Measurements from ENCODE around the gene NUP160.
"Not testable (repeated sequence)": the region's sequence is repeated elsewhere in the genome, so short reads cannot be mapped to it uniquely, and the experiment has no call there.

The NUP160 gene

GRCh38 chr11:47870404-47870803 is 22.3 kb upstream of the NUP160 start:
- H3K4me3 Mint-ChIP-seq, result no peak overlapping the region
- H3K36me3 Mint-ChIP-seq (ENCODE audit: low read depth), result peaks cover 4% of the 10 kb centered on the region
- no peak for TF ChIP-seq CTCF (IDR thresholded peaks at IDR 0.05; ENCODE audit: unreplicated experiment in 3 of 3)
- H3K4me1 Mint-ChIP-seq, result no peaks in the 10 kb centered on the region
- H3K9me3 Mint-ChIP-seq, result peaks cover 8% of the 10 kb centered on the region
- no peak overlapping the region for H3K27ac Mint-ChIP-seq
- H3K27me3 Mint-ChIP-seq (ENCODE audit: low read depth), result no peaks in the 10 kb centered on the region

DNA sequence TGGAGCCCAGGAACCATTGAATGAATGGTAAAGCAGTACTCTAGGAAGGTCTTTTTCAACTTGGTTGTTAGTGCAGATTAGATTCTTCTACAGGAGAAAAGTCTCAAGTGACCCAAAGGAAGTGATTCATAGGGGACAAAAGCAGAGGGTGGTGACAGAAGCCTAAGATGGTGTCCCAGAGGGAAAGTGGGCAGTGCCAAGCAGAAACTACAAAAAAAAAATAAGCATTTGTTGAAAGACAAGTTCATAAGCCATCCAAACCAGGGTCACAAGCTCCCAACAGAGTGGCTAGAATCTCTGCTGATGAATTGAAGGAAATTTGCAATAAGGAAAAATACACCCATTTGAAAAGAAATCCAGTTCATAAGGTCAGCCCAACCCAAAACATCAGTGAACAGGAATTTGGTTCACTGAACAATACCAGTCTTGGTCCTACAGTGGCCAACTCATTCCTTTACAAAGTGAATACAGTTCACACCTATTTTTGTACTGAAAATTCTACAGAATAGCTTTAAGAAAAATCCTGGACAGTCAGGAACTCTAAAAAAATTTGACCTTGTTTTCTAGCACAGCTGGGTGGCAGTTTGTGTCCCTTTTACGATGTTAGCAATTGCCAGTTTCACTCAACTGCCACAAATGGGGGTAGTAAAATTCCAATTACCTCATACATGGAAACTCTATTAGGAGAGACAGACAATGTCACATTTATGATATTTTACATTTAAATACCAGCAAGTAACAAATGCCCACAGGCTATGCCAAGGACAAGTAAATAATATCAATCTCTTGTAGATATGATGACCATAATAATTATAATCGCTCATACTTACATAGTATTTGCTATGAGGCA is 21.6 kb upstream of the NUP160 start:
- Mint-ChIP-seq H3K36me3 (ENCODE audit: low read depth) (peaks cover 4% of the 10 kb centered on the region), H3K4me3 (no peak overlapping the region), H3K27ac (no peak overlapping the region), H3K4me1 (no peaks in the 10 kb centered on the region), H3K9me3 (peaks cover 7% of the 10 kb centered on the region), H3K27me3 (ENCODE audit: low read depth) (no peaks in the 10 kb centered on the region)
- no peak for TF ChIP-seq CTCF (IDR thresholded peaks at IDR 0.05; ENCODE audit: unreplicated experiment in 3 of 3)

GRCh38 chr11:47867823-47868222 is 19.7 kb upstream of the NUP160 start:
- Mint-ChIP-seq H3K27ac (no peak overlapping the region), H3K36me3 (ENCODE audit: low read depth) (no peaks in the 10 kb centered on the region), H3K27me3 (ENCODE audit: low read depth) (no peaks in the 10 kb centered on the region), H3K9me3 (peaks cover 4% of the 10 kb centered on the region), H3K4me3 (no peak overlapping the region), H3K4me1 (peaks cover 12% of the 10 kb centered on the region)
- no peak for TF ChIP-seq CTCF (IDR thresholded peaks at IDR 0.05; ENCODE audit: unreplicated experiment in 3 of 3)

DNA sequence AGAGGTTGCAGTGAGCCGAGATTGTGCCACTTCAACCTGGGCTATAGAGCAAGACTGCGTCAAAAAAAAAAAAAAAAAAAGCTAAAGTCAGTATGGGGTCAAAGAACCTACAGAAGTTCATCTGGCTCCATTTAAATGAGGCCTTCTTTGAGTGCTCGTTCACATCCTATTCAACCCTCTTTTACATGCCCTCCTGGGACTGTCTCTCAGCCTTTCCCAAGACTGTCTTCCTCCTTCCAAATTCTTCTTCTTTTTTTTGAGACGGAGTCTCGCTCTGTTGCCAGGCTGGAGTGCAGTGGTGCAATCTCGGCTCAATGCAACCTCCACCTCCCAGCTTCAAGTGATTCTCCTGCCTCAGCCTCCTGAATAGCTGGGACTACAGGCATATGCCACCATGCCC is 18.7 kb upstream of the NUP160 start:
- H3K4me3 Mint-ChIP-seq; H3K27me3 Mint-ChIP-seq (ENCODE audit: low read depth); H3K27ac Mint-ChIP-seq; H3K9me3 Mint-ChIP-seq; H3K36me3 Mint-ChIP-seq (ENCODE audit: low read depth): not testable (repeated sequence)
- H3K4me1 Mint-ChIP-seq, result peaks cover 12% of the 10 kb centered on the region

DNA sequence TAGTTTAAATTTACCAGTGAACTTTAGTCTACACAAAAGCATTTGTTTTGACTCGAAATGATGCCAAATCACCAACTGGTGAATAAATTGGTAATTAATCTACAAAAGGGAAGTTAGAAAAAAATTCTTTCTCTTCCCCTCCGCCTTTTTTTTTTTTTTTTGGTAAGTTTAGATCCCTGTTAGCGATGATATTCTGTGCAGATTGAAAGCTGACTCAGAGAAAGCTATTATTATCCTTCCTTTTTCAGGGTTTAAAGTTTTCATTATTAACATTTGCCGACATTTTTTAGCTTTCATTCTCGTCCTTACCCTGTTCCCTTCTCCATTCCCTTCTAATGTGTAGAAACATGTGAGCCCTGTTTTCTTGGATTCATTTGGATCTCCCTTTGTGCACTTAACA is 16.8 kb upstream of the NUP160 start:
- H3K27ac Mint-ChIP-seq, result no peak overlapping the region
- H3K4me1 Mint-ChIP-seq, result peaks cover 12% of the 10 kb centered on the region
- H3K9me3 Mint-ChIP-seq, result no peaks in the 10 kb centered on the region
- no peaks in the 10 kb centered on the region for H3K27me3 Mint-ChIP-seq (ENCODE audit: low read depth)
- no peaks in the 10 kb centered on the region for H3K36me3 Mint-ChIP-seq (ENCODE audit: low read depth)
- no peak overlapping the region for H3K4me3 Mint-ChIP-seq
- TF ChIP-seq CTCF (IDR thresholded peaks at IDR 0.05; ENCODE audit: unreplicated experiment in 3 of 3), result no peak

DNA sequence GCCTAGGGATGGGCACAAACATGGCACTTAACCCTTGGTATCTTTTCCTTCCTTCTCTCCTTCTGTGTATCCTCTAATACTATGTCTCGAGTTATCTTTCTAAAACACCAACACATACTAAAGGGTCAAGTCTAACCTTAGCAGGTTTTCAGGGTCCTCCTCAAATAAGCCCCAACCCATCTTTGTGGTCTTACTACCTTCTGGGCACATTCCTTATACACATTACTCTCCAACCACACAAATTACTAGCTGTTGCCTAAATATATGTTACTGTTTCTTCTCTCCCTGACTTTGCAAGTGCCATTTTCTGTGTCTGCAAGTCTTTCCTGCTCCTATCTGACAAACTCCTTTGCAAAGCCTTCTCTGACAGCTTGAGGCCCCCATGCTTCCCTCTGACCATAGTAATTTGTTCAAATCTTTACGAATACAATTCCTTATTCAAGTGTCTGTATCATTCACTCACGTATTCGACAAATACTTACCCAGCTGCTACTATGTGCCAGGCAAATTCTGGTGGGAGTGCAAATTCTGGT is 15.8 kb upstream of the NUP160 start:
- Mint-ChIP-seq H3K27me3 (ENCODE audit: low read depth) (no peaks in the 10 kb centered on the region), H3K4me3 (no peak overlapping the region), H3K27ac (peak overlapping the region in 1 of 3 experiments; percentile 35), H3K36me3 (ENCODE audit: low read depth) (no peaks in the 10 kb centered on the region), H3K4me1 (peaks cover 12% of the 10 kb centered on the region), H3K9me3 (no peaks in the 10 kb centered on the region)
- TF ChIP-seq CTCF (IDR thresholded peaks at IDR 0.05; ENCODE audit: unreplicated experiment in 3 of 3), result no peak
